Measurements from ENCODE around the gene PCYOX1L.

PCYOX1L gene

DNA sequence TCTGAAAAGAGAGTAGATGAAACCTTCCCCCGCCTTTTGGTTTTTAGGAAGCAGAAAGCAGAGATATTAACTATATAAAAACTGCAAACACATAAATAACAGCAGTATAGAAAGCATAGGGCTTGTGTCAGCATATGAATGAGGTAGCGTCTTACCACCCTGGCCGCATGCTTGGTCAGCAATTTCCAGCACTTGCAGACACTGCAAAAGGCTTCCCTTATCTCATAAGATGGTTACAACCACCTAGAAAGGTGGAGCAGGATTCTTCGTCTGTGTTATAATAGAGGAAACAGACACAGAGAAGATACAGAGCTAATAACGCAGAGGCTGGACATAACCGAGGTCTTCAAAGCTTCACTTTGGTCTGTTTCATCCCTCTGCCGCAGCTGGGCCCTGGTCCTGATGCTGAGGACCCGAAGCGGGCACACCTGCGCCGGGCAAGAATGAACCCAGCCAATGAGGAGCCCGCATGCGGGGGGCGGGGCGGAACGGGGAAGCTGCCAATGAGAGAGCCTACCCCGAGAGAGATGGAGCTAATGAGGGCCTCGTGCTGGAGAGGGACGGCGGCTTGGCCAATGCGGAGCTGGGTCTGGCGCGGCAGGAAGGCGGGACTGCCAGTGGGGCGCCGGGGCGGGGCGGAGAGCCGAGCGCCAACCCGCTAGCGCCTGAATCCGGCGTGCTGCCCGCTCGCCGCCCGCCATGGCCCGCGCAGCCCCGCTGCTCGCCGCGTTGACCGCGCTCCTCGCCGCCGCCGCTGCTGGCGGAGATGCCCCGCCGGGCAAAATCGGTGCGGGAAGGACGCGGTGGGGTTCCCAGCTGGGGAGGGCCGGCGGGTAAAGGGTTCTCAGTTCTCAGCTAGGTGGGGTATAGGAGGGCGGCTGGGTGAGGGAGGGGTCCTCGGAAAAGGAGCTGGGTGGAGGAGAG, at the start of gene PCYOX1L:
PCYOX1L (plus strand) TSS at position 677 of the 924 bp plus-strand sequence; CDS start at position 700, 23 bp downstream.
- DNase-seq, result peak; percentile 75

- no peak for DNase-seq
Measured at GRCh38 chr5:149309354-149309753, 48.5 kb upstream of the PCYOX1L start.

DNA sequence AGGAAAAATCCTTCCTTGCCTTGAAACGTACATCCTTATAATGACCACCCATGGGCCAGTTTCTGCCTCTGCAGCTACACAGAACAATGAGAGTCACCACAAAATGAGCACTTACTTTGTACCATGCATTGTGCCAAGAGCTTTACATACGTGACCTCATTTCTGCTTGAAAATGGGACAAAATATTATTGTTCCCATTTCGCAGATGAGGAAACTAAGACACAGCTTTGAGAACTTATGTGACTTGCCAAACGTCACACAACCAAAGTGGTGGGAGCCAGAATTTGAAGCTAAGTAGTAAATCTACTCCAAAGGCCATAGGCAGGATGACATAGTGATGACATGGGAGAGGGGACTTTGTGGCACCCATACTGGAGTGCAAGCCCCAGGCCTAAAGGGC, 47.4 kb upstream of the PCYOX1L start:
- DNase-seq, result no peak

DNA sequence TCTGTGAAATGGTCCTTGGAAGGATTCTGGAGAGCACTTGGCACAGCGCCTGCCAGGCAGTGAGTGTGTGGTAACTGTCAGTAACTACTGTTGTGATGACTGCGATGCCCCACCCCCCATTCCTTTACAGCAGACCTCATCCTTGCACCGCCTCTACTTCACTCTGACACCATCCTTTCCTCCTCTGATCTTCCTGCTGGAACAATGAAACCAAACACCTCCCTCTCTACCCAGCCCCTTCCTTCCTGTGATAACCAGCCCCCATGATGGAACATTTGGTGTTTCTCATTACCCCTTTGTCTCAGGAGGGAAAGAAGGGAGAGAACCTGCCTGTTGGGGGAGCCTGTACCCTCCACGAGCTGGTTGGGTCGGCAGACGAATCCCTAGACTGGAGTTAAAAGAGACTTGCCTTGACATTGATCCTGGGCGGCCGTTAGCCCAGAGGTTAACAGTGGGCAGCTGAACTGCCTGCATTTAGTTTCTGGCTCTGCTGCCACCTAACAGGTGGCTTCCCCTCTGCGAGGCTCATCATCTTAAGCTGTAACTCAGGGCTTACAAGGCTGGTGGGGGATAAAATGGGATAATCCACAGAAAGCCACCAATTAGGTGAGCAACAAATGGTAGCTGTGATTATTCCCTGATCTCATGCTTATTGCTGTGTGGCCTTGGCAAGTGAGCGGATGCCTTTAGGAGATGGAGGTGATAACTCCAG, 46.7 kb upstream of the PCYOX1L start:
- no peak for DNase-seq

- DNase-seq, result no peak
Measured at GRCh38 chr5:149313151-149313841, 44.5 kb upstream of the PCYOX1L start.

GRCh38 chr5:149314571-149315111, 43.2 kb upstream of the PCYOX1L start:
- DNase-seq, result no peak

- no peak for DNase-seq
Measured at GRCh38 chr5:149315753-149316152, 42.1 kb upstream of the PCYOX1L start.

GRCh38 chr5:149317281-149318048, 40.4 kb upstream of the PCYOX1L start:
- DNase-seq, result peak; percentile 5

DNA sequence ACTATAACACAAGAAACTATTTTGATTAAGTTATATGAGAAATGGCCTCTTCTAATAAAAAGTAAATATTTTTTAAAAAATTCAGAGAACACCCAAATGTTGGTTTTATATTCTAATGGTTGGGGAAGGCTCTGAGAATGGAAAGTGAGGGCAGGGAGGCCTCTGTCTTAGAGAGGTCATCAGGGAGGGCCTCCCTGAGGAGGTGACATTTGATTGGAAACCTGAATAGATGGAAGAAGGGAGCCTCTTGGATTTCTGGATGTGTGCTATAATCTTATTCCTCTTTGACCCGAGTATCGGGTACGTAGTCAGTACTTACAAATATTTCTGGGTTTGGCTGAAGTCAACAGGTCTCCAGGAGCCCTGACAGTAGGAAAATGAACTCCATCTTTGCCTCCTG, 38.7 kb upstream of the PCYOX1L start:
- DNase-seq, result no peak

- peak; percentile 78 for DNase-seq
Measured at GRCh38 chr5:149320791-149321330, 37.0 kb upstream of the PCYOX1L start.

DNA sequence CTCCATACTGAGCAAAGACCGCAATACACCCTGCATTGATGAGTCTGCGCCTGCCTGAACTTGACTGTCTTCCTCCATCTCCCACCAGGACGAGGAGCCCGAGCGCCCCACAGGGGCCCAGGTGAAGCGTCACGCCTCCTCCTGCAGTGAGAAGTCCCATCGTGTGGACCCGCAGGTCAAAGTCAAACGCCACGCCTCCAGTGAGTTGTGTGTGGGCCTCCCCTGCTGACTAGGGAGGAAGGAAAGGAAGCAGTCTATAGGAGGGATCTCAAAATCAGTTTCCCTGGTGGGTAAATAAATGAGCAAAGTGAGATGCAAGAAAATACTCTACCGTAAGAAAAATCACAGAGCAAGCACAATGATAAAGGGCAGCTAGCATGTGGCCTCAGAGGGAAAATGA, 35.3 kb upstream of the PCYOX1L start:
- no peak for DNase-seq

DNA sequence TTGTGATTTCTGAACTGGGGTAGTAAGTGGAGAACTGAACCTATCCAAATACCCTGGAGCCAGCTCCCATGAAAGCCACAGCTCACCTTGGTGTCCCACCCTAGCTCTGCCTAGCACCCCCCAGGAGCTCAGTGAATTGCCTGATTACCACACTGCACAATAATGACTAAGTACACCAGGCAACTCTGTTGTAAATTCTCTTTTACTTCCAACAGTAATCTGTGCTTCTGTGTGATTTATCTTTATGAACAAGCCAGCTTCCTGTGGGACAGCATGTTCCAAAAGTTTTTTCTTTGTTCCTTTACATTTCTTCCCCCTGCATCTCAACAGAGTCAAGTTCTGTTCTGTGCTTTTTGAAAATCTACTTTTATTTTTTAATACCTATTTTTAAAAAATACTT, 34.6 kb upstream of the PCYOX1L start:
- no peak for DNase-seq

GRCh38 chr5:149323621-149324205, 34.1 kb upstream of the PCYOX1L start:
- DNase-seq, result no peak

- no peak for DNase-seq
Measured at GRCh38 chr5:149324641-149325040, 33.2 kb upstream of the PCYOX1L start.

- DNase-seq, result peak; percentile 58
Measured at GRCh38 chr5:149325166-149325735, 32.6 kb upstream of the PCYOX1L start.

DNA sequence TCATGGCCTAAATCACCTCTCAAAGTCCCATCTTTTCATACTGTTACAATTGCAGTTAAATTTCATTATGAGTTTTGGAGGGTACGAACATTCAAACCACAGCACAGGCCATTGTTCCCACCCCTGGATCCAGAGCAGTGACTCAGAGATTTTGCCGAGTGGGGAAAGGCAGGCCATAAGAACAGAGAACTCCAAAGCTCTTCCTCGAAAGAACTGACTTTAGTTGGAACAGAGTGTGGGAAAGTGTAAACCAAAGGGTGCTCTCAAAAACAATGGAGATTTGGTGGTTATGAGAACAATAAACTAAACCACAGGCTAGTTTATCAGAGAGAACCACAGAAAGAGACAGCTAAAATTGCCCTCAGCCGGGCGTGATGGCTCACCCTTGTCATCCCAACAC, 32.0 kb upstream of the PCYOX1L start:
- DNase-seq, result no peak

GRCh38 chr5:149326611-149327010, 31.2 kb upstream of the PCYOX1L start:
- DNase-seq, result no peak

GRCh38 chr5:149328177-149328576, 29.7 kb upstream of the PCYOX1L start:
- no peak for DNase-seq

DNA sequence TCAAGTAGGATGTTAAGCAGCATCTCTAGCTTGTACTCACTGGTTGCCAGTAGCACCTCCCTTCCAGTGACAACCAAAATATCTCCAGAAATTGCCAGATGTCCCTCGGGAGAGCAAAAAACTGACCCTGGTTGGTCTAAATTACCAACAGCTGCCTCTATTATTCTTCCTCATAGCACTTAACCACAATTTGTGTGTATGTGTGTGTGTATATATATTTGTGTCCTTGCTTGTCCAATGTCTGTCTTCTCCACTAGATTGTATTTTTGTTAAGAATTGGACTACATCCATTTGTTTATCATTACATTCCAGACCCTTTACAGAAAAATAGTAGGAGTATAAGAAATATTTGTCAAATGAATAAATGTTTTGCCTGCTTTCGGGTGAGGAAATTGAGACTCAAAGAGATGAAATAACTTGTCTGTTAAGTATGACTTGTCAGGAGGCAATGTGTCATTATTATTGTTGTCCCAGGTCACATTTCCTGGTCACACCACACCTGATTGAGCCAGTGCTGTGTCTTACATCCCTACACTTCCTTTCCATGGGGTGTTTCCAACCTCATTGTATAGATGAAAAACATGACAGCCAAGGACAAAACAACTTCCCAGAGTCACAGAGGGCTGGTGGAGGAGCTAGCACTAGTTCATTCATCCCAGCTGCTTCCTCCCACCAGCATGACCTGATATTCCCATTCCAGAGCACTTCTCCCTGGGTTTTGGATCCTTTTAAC, 24.0 kb upstream of the PCYOX1L start:
- no peak for DNase-seq

DNA sequence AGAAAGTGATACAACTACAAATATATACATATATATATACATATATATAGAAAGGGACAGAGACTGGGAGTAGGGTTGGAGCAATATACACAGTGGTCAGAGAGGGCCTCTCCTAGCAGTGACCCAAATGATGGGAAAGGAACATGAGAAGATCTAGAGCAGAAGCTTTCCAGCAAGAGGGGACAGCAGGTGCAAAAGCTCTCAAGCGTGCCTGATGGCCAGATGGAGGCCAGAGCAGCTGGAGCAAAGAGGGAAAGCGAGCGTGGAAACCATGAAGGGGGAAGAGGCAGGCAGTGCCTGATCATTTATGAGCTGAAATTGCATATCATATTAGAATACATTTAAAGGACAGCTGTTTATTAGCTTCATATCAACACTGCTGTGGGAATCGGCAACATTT, 20.1 kb upstream of the PCYOX1L start:
- DNase-seq, result no peak

- no peak for DNase-seq
Measured at GRCh38 chr5:149338364-149338763, 19.5 kb upstream of the PCYOX1L start.

Measured in NCI-H1105 (cell line).